HUES48 (cell line): ENCODE measurements around the gene TREML1.

Source experiments
- H3K27ac ChIP-seq: one replicate; pipeline ENCODE4 v1.7.0; 2013; ENCODE audit warnings: low read depth, low read length, inconsistent platforms
- H3K27me3 ChIP-seq: 2 replicates; pipeline ENCODE4 v1.6.1; 2013; ENCODE audit warnings: mild to moderate bottlenecking, low read length; ENCODE audit not compliant: control insufficient read depth, insufficient read depth
- H3K36me3 ChIP-seq: 2 replicates; pipeline ENCODE4 v1.6.1; 2013; ENCODE audit warnings: low read length; ENCODE audit not compliant: control insufficient read depth, insufficient read depth
- H3K4me1 ChIP-seq: 2 replicates; pipeline ENCODE4 v1.6.1; 2013; ENCODE audit warnings: mild to moderate bottlenecking, low read length; ENCODE audit not compliant: control insufficient read depth, insufficient read depth
- H3K4me3 ChIP-seq: 2 replicates; pipeline ENCODE4 v1.5.1; 2013; ENCODE audit warnings: mild to moderate bottlenecking, low read depth, low read length
- H3K9ac ChIP-seq: 2 replicates; pipeline ENCODE4 v1.6.1; 2013; ENCODE audit warnings: mild to moderate bottlenecking, low read depth, low read length, moderate library complexity
- H3K9me3 ChIP-seq: 2 replicates; pipeline ENCODE4 v1.6.1; 2013; ENCODE audit warnings: low read length; ENCODE audit not compliant: control insufficient read depth, insufficient read depth

TREML1 gene

DNA sequence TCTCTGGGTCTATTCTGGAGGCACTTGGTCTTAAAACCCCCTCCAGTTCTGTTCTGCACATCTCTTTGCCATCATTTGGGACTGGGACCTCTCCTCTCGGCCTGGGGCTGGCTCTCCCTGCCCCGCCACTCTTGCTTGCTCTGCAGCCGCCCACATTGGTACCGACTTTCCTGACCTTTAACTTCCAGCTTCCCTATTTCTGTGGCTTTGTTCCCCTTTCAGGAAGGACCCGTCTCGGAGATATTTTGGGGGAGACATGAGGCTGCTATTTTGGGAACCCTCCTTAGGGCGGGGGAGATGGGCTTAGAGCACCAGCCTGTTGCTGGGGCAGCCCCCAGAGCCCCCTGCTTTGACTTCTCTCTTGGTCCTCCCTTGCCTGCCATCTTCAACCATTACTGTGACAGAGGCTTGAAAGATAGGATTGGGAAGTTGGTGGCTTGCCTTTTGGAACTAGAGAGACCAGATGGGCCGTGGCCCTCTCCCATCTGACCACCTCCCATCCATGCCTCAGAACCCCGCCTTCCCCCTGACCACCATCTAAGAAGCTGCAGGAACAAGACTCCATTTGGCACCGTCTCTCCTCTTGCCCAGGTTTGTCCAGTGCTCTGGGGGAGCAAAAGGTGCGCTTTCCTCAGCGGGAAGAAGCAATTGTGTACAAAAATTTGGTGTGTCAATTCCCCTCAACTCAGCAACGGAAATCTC lies 7.9 kb upstream of the TREML1 start:
- H3K4me3 ChIP-seq, result no peak overlapping the region
- no peaks in the 10 kb centered on the region for H3K27me3 ChIP-seq
- no peaks in the 10 kb centered on the region for H3K36me3 ChIP-seq
- H3K27ac ChIP-seq, result no peak overlapping the region
- no peaks in the 10 kb centered on the region for H3K9me3 ChIP-seq
- H3K9ac ChIP-seq, result no peak overlapping the region
- H3K4me1 ChIP-seq, result no peaks in the 10 kb centered on the region

GRCh38 chr6:41161380-41161779 lies 7.2 kb upstream of the TREML1 start:
- Histone ChIP-seq H3K9me3 (no peaks in the 10 kb centered on the region), H3K9ac (no peak overlapping the region), H3K36me3 (no peaks in the 10 kb centered on the region), H3K4me1 (no peaks in the 10 kb centered on the region), H3K27ac (no peak overlapping the region), H3K4me3 (no peak overlapping the region), H3K27me3 (no peaks in the 10 kb centered on the region)

DNA sequence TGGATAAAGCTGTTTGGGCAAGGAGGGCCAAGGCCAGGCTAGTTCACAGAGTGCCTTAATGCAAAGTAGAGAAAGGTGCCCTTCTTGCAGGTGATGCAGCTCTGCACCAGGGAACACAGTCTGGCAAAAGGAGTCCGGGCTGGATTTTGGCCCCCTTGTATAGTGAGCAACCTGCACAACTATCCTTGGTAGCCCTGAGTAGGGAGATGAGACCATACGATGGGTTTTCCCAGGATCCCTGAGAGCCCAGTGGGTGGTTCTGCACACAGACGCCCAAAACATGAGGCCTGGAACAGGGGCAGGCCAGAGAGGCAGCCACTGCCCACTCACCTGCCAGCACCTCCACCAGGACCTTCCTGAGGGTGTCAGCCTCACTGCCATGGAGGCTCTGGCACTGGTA lies 6.8 kb upstream of the TREML1 start:
- Histone ChIP-seq H3K4me3 (no peak overlapping the region), H3K36me3 (no peaks in the 10 kb centered on the region), H3K4me1 (no peaks in the 10 kb centered on the region), H3K27ac (no peak overlapping the region), H3K9ac (no peak overlapping the region), H3K27me3 (no peaks in the 10 kb centered on the region), H3K9me3 (no peaks in the 10 kb centered on the region)

GRCh38 chr6:41159415-41160082 lies 5.4 kb upstream of the TREML1 start:
- H3K9ac ChIP-seq, result no peak overlapping the region
- no peaks in the 10 kb centered on the region for H3K4me1 ChIP-seq
- no peaks in the 10 kb centered on the region for H3K9me3 ChIP-seq
- H3K27me3 ChIP-seq, result no peaks in the 10 kb centered on the region
- H3K27ac ChIP-seq, result no peak overlapping the region
- no peak overlapping the region for H3K4me3 ChIP-seq
- no peaks in the 10 kb centered on the region for H3K36me3 ChIP-seq

DNA sequence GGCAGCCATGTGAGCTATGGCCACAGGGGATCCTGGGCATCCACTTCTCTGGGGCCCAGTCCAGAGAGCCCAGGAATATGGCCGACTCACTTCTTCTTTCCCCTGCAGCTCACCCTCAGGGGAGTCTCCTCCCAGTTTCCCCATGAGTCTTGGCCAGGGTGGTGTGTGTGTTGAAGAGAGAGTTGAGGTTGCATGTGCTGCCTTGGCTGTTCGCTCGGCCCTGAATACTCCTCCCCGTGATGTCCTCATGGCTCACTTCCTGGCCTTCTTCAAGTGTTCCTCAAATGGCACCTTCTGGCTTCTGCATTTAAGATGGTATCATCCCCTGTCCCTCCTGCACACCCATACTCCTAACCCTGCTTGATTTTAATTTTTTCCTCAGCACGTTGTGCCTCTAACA lies 3.2 kb upstream of the TREML1 start:
- no peaks in the 10 kb centered on the region for H3K36me3 ChIP-seq
- H3K4me1 ChIP-seq, result no peaks in the 10 kb centered on the region
- H3K9ac ChIP-seq, result no peak overlapping the region
- no peak overlapping the region for H3K4me3 ChIP-seq
- H3K9me3 ChIP-seq, result no peaks in the 10 kb centered on the region
- no peak overlapping the region for H3K27ac ChIP-seq
- no peaks in the 10 kb centered on the region for H3K27me3 ChIP-seq

DNA sequence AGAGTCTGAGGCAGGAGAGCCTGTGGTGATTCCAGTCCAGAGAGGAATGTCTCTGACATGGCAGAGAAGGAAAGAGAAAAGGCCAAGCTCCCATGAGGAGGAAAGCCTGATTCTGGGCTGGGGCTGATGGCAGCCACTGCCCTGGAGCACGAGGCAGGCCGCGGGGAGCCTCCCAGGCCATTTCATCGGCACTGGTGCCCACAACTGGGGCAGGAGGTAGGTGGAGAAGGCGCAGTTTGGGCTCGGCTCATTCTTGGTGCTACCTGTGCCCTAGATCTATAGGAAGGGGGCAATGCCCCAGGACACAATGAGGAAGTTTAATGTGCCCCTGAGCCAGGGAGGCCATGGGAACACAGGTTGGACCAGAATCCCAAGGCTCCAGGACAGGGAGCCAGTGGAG lies 2.6 kb upstream of the TREML1 start:
- no peak overlapping the region for H3K4me3 ChIP-seq
- H3K9me3 ChIP-seq, result no peaks in the 10 kb centered on the region
- no peak overlapping the region for H3K9ac ChIP-seq
- no peaks in the 10 kb centered on the region for H3K27me3 ChIP-seq
- no peak overlapping the region for H3K27ac ChIP-seq
- H3K36me3 ChIP-seq, result no peaks in the 10 kb centered on the region
- no peaks in the 10 kb centered on the region for H3K4me1 ChIP-seq

DNA sequence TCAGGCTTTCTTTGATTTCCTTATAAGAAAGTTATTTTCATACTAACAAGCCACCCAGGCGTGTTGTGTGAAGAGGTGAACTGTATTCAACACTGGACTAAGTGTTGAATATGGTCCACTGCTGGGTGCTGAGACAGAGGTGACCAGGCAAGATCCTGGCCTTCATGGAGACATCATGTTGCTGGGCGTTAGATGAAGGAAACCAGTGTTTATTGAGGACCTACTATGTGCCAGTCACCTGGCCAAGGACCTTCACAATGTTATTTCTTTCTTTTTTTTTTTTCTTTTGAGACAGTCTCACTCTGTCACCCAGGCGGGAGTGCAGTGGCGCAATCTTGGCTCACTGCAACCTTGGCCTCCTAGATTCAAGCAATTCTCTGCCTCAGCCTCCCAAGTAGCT lies 1.9 kb upstream of the TREML1 start:
- Histone ChIP-seq H3K27ac (no peak overlapping the region), H3K27me3 (no peaks in the 10 kb centered on the region), H3K36me3 (no peaks in the 10 kb centered on the region), H3K4me1 (no peaks in the 10 kb centered on the region), H3K9me3 (no peaks in the 10 kb centered on the region), H3K9ac (no peak overlapping the region), H3K4me3 (no peak overlapping the region)

DNA sequence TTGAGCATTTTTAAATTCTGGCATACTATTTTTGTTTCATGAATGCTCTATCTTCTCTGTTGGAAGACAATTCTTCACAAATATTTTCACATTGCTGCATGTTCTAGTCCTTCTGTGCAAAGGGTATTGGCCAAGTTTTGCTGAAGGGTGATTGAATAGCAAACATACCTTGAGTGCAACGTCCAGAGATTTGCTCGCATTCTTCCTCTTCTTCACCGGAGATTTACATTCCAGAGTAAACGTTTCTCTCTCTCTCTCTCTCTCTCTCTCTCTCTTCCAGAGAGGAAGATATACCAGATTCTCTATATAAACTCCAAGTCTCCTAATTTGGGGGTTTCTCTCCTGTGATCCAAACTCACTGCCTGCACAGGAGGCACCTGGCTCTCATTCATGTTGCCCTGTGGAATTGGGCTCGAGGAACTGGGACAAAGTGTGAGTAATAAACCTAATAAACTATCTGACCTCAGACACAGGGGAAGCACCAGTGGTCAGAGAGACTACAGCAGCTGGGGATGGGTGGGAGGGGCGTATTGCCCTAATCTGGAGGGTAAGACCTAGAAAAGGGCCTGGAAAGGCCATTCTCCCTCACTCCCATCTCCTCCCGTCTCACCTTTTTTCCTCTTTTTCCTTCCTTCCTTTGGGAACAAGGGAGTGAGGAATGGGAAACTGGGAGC lies 1.1 kb upstream of the TREML1 start:
- Histone ChIP-seq H3K4me1 (no peaks in the 10 kb centered on the region), H3K4me3 (no peak overlapping the region), H3K9me3 (no peaks in the 10 kb centered on the region), H3K27ac (no peak overlapping the region), H3K36me3 (no peaks in the 10 kb centered on the region), H3K9ac (no peak overlapping the region), H3K27me3 (no peaks in the 10 kb centered on the region)

DNA sequence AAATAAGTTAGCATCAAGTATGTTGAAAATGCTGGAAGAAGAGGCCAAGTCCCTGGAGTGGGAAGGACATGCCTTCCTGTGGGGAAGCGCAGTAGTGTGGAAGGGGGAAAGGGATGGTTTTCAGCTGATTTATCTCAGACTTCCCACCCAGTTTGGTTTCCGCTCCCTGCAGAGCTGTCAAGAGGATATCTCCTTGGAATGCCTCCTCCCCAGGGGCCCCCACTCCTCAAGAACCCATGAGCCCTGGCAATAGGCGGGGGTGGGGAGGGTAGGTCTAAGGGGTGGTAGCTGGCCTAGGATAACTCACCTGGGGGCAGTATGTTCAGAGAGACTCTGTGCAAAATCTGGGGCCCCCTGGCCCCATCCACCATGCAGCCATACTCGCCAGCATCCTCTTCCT lies 696 bp downstream of the TREML1 start:
- Histone ChIP-seq H3K9me3 (no peaks in the 10 kb centered on the region), H3K9ac (no peak overlapping the region), H3K36me3 (no peaks in the 10 kb centered on the region), H3K4me3 (no peak overlapping the region), H3K4me1 (no peaks in the 10 kb centered on the region), H3K27ac (no peak overlapping the region), H3K27me3 (no peaks in the 10 kb centered on the region)

DNA sequence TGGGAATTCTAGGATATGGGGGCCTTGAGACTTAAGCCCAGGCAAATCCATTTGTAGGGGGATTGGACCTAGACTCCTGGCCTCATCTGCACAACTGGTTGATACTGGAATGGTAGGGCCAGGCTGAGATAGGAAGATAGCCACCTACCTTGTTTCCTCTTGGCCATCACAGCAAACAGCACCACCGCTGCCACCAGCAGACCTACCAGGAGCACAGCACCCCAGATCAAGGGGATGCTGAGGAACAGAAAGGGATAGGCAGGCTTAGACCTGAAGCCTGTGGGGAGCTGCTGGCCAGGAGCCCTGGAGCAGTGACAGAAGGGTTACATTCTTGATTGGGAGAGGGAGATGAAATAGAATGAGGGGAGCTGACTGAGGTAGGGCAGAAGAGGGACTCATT lies 3.5 kb downstream of the TREML1 start:
- Histone ChIP-seq H3K36me3 (no peaks in the 10 kb centered on the region), H3K27ac (no peak overlapping the region), H3K27me3 (no peaks in the 10 kb centered on the region), H3K9ac (no peak overlapping the region), H3K4me1 (no peaks in the 10 kb centered on the region), H3K9me3 (no peaks in the 10 kb centered on the region), H3K4me3 (no peak overlapping the region)

DNA sequence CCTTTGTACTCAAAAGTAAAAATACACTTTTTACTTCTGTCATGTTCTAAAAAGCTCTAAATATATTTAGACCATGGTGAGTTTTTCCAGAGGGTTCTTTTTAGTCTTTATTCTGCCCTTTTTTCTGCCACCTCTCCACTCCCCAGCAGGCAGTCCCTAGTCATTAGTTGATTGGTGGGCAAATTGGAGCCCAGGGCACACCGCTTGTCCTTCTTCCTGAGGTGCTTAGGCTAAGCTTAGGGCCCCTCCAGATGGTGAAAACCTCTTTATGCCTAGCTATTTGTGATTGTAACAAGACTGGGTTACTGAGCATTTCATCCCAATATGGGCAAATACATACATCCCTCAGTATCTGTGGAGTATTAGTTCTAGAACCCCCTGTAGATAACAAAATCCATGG lies 6.2 kb downstream of the TREML1 start:
- no peak overlapping the region for H3K4me3 ChIP-seq
- H3K9me3 ChIP-seq, result no peaks in the 10 kb centered on the region
- H3K36me3 ChIP-seq, result no peaks in the 10 kb centered on the region
- no peak overlapping the region for H3K27ac ChIP-seq
- H3K27me3 ChIP-seq, result no peaks in the 10 kb centered on the region
- H3K4me1 ChIP-seq, result no peaks in the 10 kb centered on the region
- no peak overlapping the region for H3K9ac ChIP-seq
